ENCODE data around the gene LAMA2. TPM values are rescaled to one million over a fixed set of nuclear protein-coding genes. Genes with fewer than 3 reads are reported as not detected.

The LAMA2 gene
- total RNA-seq, 1 experiment from 2014 or later = 8.2 TPM

DNA sequence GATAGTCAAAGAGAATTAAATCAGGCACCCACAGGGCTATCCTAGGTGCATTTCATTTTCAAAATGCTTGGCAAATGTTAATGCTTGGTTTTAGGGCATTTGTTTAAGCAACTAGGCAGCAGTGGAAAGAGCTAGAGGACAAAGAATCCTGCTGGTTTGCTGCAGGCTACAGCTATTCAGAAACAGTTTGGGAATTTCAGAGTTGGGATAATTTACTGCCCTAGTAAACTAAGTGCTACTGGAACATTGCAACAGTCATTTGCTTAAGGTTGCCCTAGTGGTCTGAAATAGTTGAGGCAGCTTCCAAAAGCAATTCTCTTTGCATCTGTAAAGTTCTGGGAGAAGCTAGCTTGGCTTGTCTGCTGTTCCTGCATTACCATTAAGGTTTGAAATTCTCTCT lies 312.7 kb downstream of the LAMA2 start:
- Histone ChIP-seq H3K9me3 (ENCODE audit: control insufficient read depth in 1 of 2, insufficient read depth in 1 of 2, low read depth in 1 of 2, low read length in 2 of 2) (no peaks in the 10 kb centered on the region), H3K9me2 (ENCODE audit: insufficient read depth) (no peaks in the 10 kb centered on the region), H3K36me3 (ENCODE audit: control insufficient read depth in 1 of 2, insufficient read depth in 2 of 2, low read length in 2 of 2) (no peaks in the 10 kb centered on the region), H3K27me3 (ENCODE audit: insufficient read depth, low read length) (no peaks in the 10 kb centered on the region), H3K79me2 (ENCODE audit: insufficient read depth, low read length) (no peaks in the 10 kb centered on the region), H4K20me1 (ENCODE audit: insufficient read depth) (no peaks in the 10 kb centered on the region), H3K4me1 (ENCODE audit: control insufficient read depth in 1 of 2, insufficient read depth in 2 of 2, low read length in 2 of 2) (peaks cover 6 to 8% of the 10 kb centered on the region in 2 experiments; a peak in 2 of 4 replicates), H3K9ac (ENCODE audit: low read length) (no peak overlapping the region), H3K4me2 (ENCODE audit: low read length) (no peak overlapping the region), H3K4me3 (replicated peaks in 1 of 2; ENCODE audit: low read depth in 1 of 2, low read length in 2 of 2) (no peak overlapping the region), H2AFZ (ENCODE audit: low read depth, low read length, poor library complexity, severe bottlenecking) (no peak overlapping the region), H3K27ac (ENCODE audit: low read depth, low read length) (no peak overlapping the region)
- no TSS peak for BruUV-seq (replicated peaks)
- ChIA-PET RAD21 (ENCODE audit: low non-redundant PET in 1 of 2, low total read pairs in 2 of 2, uncharacterized antibody in 2 of 2, unreplicated experiment in 2 of 2) (no interaction called here), POLR2A (no interaction called here), CTCF (no interaction called here)
- TF ChIP-seq POLR2AphosphoS5 (IDR thresholded peaks at IDR 0.05; ENCODE audit: low read depth, low read length) = no peak
- TF ChIP-seq, protein P1, sequence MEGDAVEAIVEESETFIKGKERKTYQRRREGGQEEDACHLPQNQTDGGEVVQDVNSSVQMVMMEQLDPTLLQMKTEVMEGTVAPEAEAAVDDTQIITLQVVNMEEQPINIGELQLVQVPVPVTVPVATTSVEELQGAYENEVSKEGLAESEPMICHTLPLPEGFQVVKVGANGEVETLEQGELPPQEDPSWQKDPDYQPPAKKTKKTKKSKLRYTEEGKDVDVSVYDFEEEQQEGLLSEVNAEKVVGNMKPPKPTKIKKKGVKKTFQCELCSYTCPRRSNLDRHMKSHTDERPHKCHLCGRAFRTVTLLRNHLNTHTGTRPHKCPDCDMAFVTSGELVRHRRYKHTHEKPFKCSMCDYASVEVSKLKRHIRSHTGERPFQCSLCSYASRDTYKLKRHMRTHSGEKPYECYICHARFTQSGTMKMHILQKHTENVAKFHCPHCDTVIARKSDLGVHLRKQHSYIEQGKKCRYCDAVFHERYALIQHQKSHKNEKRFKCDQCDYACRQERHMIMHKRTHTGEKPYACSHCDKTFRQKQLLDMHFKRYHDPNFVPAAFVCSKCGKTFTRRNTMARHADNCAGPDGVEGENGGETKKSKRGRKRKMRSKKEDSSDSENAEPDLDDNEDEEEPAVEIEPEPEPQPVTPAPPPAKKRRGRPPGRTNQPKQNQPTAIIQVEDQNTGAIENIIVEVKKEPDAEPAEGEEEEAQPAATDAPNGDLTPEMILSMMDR (IDR thresholded peaks at IDR 0.05 in 2 of 3, conservative IDR thresholded peaks at IDR 0.05 in 1 of 3; ENCODE audit: borderline replicate concordance in 1 of 3, insufficient read depth in 1 of 3, low read depth in 2 of 3, low read length in 2 of 3) = 0 out of 6 replicates have a peak, but pooled peaks of 1 of the 3 experiments have one; percentile 10
- ATAC-seq (no peak), DNase-seq (ENCODE audit: low read depth, low spot score) (no peak)
- intact Hi-C loops (cut with micrococcal nuclease) = no loop called here

DNA sequence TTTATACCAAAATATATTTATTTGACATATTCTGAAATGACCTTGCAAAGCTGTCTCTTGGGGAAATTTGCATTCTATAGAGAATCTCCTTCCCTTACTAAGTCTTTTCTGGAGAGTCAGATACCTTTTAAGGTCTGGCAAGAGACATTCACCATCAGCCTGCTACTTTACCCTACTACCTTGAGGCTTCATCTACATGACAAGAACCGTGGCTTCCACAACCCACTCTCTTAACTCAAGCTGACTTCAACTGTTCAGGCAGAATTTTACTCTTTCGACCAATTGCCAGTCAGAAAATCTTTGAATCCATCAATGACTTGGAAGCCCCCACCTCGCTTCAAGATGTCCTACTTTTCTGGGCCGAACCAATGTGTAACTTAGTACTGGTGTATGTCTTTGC lies 314.2 kb downstream of the LAMA2 start:
- no peaks in the 10 kb centered on the region for H3K9me2 ChIP-seq (ENCODE audit: insufficient read depth)
- DNase-seq (ENCODE audit: low read depth, low spot score) = no peak
- no peak overlapping the region for H3K27ac ChIP-seq (ENCODE audit: low read depth, low read length)
- ChIA-PET POLR2A (no interaction called here), RAD21 (ENCODE audit: low non-redundant PET in 1 of 2, low total read pairs in 2 of 2, uncharacterized antibody in 2 of 2, unreplicated experiment in 2 of 2) (no interaction called here), CTCF (no interaction called here)
- H3K36me3 ChIP-seq (ENCODE audit: control insufficient read depth in 1 of 2, insufficient read depth in 2 of 2, low read length in 2 of 2) = no peaks in the 10 kb centered on the region
- no peak overlapping the region for H3K4me3 ChIP-seq (replicated peaks in 1 of 2; ENCODE audit: low read depth in 1 of 2, low read length in 2 of 2)
- BruUV-seq (replicated peaks) = no TSS peak
- no peak overlapping the region for H2AFZ ChIP-seq (ENCODE audit: low read depth, low read length, poor library complexity, severe bottlenecking)
- intact Hi-C loops (cut with micrococcal nuclease) = no loop called here
- TF ChIP-seq POLR2AphosphoS5 (IDR thresholded peaks at IDR 0.05; ENCODE audit: low read depth, low read length) (no peak), CBX3 (IDR thresholded peaks at IDR 0.05; ENCODE audit: low read depth) (no peak)
- H4K20me1 ChIP-seq (ENCODE audit: insufficient read depth) = no peaks in the 10 kb centered on the region
- no peak for ATAC-seq
- no peaks in the 10 kb centered on the region for H3K27me3 ChIP-seq (ENCODE audit: insufficient read depth, low read length)
- no peak overlapping the region for H3K4me2 ChIP-seq (ENCODE audit: low read length)
- peaks cover 0 to under 1% of the 10 kb centered on the region in 2 experiments; a peak in 1 of 4 replicates for H3K4me1 ChIP-seq (ENCODE audit: control insufficient read depth in 1 of 2, insufficient read depth in 2 of 2, low read length in 2 of 2)
- H3K9me3 ChIP-seq (ENCODE audit: control insufficient read depth in 1 of 2, insufficient read depth in 1 of 2, low read depth in 1 of 2, low read length in 2 of 2) = no peaks in the 10 kb centered on the region
- H3K9ac ChIP-seq (ENCODE audit: low read length) = no peak overlapping the region
- no peaks in the 10 kb centered on the region for H3K79me2 ChIP-seq (ENCODE audit: insufficient read depth, low read length)
